ENCODE measurements around the gene DIAPH3. TPM values are rescaled to one million over a fixed set of nuclear protein-coding genes. Genes with fewer than 3 reads are reported as not detected.
"Not testable (repeated sequence)": the region's sequence is repeated elsewhere in the genome, so short reads cannot be mapped to it uniquely, and the experiment has no call there.

DIAPH3 gene
- total RNA-seq, 2 experiments from 2014 or later: 21.7 to 23.2 TPM

DNA sequence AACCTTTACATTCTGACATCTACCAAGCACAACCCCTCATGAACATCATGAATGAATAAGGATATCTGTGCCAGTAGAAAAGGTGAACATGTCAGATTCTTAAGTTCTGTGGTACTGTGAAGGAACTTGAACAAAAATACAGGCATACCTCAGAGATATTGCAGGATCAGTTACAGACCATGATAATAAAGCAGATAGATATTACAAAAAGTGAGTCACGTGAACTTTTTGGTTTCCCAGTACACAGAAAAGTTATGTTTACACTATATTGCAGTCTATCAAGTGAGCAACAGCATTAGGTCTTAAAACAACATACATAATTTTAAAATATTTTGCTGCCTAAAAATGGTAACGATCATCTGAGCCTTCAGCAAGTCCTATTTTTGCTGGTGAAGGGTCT is 101.2 kb downstream of the DIAPH3 start:
- POLR2A ChIA-PET: no interaction called here
- Mint-ChIP-seq H3K4me1 (no peaks in the 10 kb centered on the region), H3K36me3 (ENCODE audit: low read depth) (peaks cover 10% of the 10 kb centered on the region), H3K4me3 (no peak overlapping the region), H3K27me3 (no peaks in the 10 kb centered on the region), H3K27ac (no peak overlapping the region), H3K9me3 (no peaks in the 10 kb centered on the region)
- DNase-seq: no peak
- CTCF ChIA-PET: no interaction called here

DNA sequence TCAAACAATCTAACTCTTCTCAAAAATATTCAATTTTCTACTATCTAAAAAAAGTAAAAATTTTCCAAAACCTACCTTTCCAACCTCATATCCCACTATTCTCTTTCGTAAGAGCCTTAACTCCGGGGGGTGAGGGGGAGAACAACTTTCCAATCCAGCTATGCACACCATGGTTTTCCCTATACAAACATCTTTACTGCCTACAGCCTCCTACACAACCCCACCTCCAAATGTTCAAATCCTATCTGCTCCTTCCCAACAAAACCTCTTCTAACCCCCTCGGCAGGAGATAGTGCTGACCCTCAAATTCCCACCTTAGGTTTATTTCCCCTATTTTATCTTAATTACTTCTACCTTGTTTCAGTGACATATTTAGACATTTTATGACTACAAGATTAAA is 102.0 kb downstream of the DIAPH3 start:
- Mint-ChIP-seq H3K27ac (no peak overlapping the region), H3K27me3 (no peaks in the 10 kb centered on the region), H3K36me3 (ENCODE audit: low read depth) (peaks cover 16% of the 10 kb centered on the region), H3K4me3 (no peak overlapping the region), H3K9me3 (no peaks in the 10 kb centered on the region), H3K4me1 (no peaks in the 10 kb centered on the region)
- CTCF ChIA-PET: no interaction called here
- POLR2A ChIA-PET: no interaction called here
- DNase-seq: no peak

DNA sequence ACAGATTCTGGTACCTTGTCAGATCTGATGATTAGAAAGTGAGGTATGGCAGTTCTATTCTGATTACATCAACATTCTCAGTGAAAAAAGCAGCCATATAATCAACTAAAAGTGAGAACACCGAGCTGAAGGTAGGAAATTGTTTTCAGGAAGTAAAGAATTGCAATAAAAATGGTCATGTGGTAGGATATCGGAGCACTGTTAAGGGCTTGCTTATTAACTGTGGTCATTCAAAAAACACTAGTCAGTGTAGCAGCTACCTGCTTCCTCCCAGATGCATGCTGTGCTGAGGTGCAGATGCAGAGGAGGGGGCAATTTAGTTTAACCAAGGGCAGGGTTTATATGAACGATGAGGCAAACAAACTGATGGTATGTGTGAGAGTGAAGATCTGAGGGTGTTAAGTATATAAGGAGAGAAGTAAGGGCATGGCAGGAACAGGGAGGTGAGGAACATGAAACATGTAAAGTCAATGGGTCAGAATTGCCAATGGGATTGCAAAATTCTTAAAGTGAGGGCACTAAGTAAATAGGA is 111.9 kb downstream of the DIAPH3 start:
- ChIA-PET CTCF (no interaction called here), POLR2A (no interaction called here)
- DNase-seq: no peak
- H3K27ac Mint-ChIP-seq: no peak overlapping the region
- H3K4me1 Mint-ChIP-seq: no peaks in the 10 kb centered on the region
- H3K9me3 Mint-ChIP-seq: no peaks in the 10 kb centered on the region
- H3K27me3 Mint-ChIP-seq: no peaks in the 10 kb centered on the region
- no peak overlapping the region for H3K4me3 Mint-ChIP-seq
- H3K36me3 Mint-ChIP-seq (ENCODE audit: low read depth): peaks cover 10% of the 10 kb centered on the region

DNA sequence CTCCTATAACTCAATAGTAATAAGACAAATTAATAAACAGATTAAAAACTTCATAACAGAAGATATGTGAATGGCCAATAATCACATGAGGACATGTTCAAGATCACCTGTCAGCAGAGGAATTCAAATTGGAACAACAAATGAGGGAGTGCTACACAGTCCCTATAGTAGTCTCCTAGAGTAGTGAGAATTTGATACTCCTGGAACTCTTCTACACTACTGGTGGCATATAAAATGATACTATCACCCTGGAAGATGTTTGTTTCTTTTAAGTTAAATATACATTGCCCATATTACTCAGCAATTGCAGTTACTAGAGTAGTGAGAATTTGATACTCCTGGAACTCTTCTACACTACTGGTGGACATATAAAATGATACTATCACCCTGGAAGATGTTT is 115.4 kb downstream of the DIAPH3 start:
- CTCF ChIA-PET, H3K9me3 Mint-ChIP-seq, DNase-seq, H3K4me1 Mint-ChIP-seq, H3K27me3 Mint-ChIP-seq, H3K4me3 Mint-ChIP-seq, POLR2A ChIA-PET, H3K27ac Mint-ChIP-seq: not testable (repeated sequence)
- H3K36me3 Mint-ChIP-seq (ENCODE audit: low read depth): peaks cover 17% of the 10 kb centered on the region

DNA sequence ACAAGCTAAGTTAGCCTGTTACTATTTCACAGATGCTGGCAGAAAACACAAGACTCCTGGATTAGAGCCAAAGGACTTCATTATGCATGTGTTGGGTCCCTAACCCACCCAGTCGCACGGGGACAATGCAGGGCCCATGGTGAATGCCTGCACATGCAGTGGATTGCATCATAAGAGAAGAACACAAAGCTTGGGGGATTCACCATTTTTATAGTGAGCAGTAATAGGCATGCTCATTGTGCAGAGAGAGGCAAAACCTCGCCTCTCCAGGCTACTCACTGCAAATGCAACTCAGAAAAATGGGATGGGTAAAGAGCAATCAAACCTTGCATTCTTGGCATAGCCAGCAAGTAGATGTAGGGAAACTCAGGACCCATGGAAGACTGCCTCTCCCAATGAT is 115.8 kb downstream of the DIAPH3 start:
- ChIA-PET CTCF (no interaction called here), POLR2A (no interaction called here)
- no peak for DNase-seq
- Mint-ChIP-seq H3K9me3 (no peaks in the 10 kb centered on the region), H3K27me3 (no peaks in the 10 kb centered on the region), H3K36me3 (ENCODE audit: low read depth) (peaks cover 17% of the 10 kb centered on the region), H3K4me1 (no peaks in the 10 kb centered on the region), H3K4me3 (no peak overlapping the region), H3K27ac (no peak overlapping the region)

DNA sequence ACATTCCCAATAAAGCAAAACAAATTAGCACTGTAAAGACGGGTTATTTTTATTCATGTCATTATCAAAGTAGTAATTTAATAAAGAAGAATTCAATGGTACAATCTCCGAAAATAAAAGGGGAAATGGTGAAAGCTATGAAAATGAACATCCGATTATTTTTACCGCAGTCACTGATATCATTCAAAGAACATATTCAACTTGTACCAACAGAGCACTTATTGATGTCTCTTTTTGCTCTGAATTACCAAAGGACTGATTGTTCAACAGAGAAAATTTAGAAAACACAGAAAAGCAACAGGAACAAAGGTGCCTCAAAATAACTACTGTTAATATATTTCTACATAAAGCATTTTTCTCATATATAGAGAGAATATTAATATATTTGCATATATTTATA is 119.4 kb downstream of the DIAPH3 start:
- ChIA-PET CTCF (no interaction called here), POLR2A (no interaction called here)
- H3K36me3 Mint-ChIP-seq (ENCODE audit: low read depth): peaks cover 12% of the 10 kb centered on the region

DNA sequence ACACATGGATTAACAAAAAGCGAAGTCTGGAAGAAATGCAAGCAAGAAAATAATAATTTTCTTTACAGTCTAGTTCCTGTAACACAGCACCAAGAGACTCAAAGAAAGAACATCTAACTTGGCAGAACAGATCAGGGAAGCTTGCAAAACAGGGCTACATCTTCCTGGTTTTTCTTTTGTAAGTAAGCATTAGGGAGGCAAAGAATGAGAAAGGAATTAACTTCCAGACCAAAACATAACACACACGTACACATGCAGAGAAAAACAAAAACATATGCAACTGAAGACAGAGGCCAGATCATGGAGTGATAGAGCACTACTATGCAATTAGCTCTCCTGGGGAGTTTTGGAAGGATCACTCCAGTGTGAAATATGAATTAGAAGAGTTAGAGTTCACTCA is 120.5 kb downstream of the DIAPH3 start:
- Mint-ChIP-seq H3K4me3 (no peak overlapping the region), H3K27me3 (no peaks in the 10 kb centered on the region), H3K9me3 (no peaks in the 10 kb centered on the region), H3K36me3 (ENCODE audit: low read depth) (peaks cover 14% of the 10 kb centered on the region), H3K4me1 (no peaks in the 10 kb centered on the region), H3K27ac (no peak overlapping the region)
- ChIA-PET POLR2A (no interaction called here), CTCF (interaction anchor here (0.6 kb wide), 1 partner anchor 106 kb away, joined by 5 read pairs; no protein-coding TSS in a partner anchor)
- no peak for DNase-seq

More for the DNA sequence above, 119.4 kb downstream of the DIAPH3 start:
- Mint-ChIP-seq H3K9me3 (no peaks in the 10 kb centered on the region), H3K4me3 (no peak overlapping the region), H3K27me3 (no peaks in the 10 kb centered on the region), H3K27ac (no peak overlapping the region), H3K4me1 (no peaks in the 10 kb centered on the region)
- DNase-seq: no peak

DNA sequence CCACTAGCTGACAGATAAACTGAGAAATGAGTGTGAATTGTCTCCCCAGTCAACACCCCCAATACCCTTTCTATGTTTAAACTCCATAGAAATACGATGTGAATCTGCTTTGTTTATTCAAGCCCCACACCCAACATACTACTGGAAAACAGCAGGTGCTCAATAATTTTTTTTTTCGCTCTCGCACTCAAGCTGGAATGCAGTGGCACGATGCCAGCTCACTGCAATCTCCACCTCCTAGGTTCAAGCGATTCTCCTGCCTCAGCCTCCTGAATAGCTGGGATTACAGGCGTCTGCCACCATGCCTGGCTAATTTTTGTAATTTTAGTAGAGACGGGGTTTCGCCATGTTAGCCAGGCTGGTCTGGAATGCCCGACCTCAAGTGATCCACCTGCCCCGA is 123.1 kb downstream of the DIAPH3 start:
- H3K36me3 Mint-ChIP-seq (ENCODE audit: low read depth); DNase-seq; H3K27ac Mint-ChIP-seq; H3K9me3 Mint-ChIP-seq; H3K4me3 Mint-ChIP-seq; H3K27me3 Mint-ChIP-seq; CTCF ChIA-PET; POLR2A ChIA-PET; H3K4me1 Mint-ChIP-seq: not testable (repeated sequence)

DNA sequence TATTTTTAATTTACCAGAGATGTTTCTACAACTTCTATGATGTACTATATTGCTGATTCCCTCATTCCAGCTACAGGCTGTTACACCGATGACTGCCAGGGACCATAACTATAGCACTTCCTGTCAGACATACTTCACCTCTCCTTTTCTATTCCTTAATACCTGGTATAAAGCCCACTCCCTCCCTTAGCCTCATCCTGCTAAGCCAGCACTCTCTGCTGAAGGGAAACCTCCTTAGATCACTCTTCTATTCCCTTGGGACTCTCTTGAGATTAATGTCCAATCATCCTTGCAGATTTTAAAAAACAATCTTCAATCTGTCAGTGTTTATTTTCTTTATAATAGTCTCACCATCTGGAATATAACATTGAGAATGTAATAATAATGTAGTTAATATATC is 127.9 kb downstream of the DIAPH3 start:
- Mint-ChIP-seq H3K9me3 (no peaks in the 10 kb centered on the region), H3K36me3 (ENCODE audit: low read depth) (peaks cover 14% of the 10 kb centered on the region), H3K27me3 (no peaks in the 10 kb centered on the region), H3K4me3 (no peak overlapping the region), H3K27ac (no peak overlapping the region), H3K4me1 (no peaks in the 10 kb centered on the region)
- POLR2A ChIA-PET: no interaction called here
- CTCF ChIA-PET: no interaction called here
- no peak for DNase-seq

DNA sequence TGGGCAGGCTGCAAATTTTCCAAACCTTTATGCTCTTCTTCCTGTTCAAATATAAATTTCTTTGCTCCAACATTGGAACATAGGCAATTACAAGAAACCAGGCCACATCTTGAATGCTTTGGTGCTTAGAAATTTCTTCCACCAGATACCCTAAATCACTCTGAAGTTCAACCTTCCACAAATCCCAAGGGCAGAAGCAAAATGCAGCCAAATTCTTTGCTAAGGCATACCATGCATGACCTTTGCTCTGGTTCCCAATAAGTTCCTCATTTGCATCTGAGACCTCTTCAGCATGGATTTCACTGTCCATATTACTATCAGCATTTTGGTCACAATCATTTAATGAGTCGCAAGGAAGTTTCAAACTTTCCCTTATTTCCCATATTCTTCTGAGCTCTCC is 130.9 kb downstream of the DIAPH3 start:
- H3K4me3 Mint-ChIP-seq: no peak overlapping the region
- H3K4me1 Mint-ChIP-seq: no peaks in the 10 kb centered on the region
- H3K27me3 Mint-ChIP-seq: no peaks in the 10 kb centered on the region
- no peaks in the 10 kb centered on the region for H3K9me3 Mint-ChIP-seq
- no peak for DNase-seq
- peaks cover 21% of the 10 kb centered on the region for H3K36me3 Mint-ChIP-seq (ENCODE audit: low read depth)
- ChIA-PET CTCF (no interaction called here), POLR2A (no interaction called here)
- H3K27ac Mint-ChIP-seq: no peak overlapping the region

DNA sequence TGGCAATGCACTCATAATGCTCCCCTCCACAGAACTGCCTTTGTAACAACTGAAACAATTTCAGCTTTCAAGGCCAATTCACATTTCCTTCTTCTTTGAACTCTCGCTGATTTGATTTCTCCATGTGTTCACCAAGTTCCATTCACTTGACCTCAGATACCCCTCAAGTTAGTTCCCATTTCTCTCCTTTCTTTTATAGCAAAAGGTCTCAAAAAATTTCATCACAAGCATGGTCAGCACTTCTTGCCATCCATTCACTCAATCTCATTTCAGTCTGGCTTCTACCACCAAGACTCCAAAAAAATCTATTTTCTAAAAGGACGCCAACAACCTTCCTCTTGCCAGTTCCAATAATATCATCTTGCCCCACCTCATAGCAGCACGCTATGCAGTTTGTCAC is 135.7 kb downstream of the DIAPH3 start:
- no peak for DNase-seq

DNA sequence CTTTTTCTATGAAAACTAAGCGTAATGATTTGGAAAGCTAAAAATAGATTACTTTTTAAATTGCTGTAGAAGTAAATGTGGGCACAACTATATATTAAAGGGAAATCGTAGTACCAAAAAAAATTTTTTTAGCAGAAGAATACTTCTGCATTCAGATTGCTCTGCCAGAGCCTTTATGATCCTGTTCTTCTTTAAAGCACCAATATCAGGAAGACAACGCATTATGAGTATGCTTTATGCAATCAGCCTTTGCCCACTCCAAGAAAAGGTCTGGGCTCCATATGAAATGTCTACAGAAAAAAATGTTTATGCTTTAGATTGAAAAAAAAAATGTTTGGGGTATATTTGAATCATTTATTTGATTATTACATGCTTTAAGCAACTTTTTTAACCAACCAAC is 137.4 kb downstream of the DIAPH3 start:
- Mint-ChIP-seq H3K27me3 (no peaks in the 10 kb centered on the region), H3K4me3 (no peak overlapping the region), H3K4me1 (peaks cover 3% of the 10 kb centered on the region), H3K9me3 (peaks cover 5% of the 10 kb centered on the region), H3K27ac (no peak overlapping the region), H3K36me3 (ENCODE audit: low read depth) (peaks cover 25% of the 10 kb centered on the region)
- CTCF ChIA-PET: no interaction called here
- POLR2A ChIA-PET: no interaction called here
- no peak for DNase-seq

More for the DNA sequence above, 135.7 kb downstream of the DIAPH3 start:
- H3K9me3 Mint-ChIP-seq: peaks cover 5% of the 10 kb centered on the region
- no peak overlapping the region for H3K4me3 Mint-ChIP-seq
- peaks cover 31% of the 10 kb centered on the region for H3K36me3 Mint-ChIP-seq (ENCODE audit: low read depth)
- H3K27ac Mint-ChIP-seq: no peak overlapping the region
- CTCF ChIA-PET: no interaction called here
- POLR2A ChIA-PET: no interaction called here
- no peaks in the 10 kb centered on the region for H3K4me1 Mint-ChIP-seq
- H3K27me3 Mint-ChIP-seq: no peaks in the 10 kb centered on the region

DNA sequence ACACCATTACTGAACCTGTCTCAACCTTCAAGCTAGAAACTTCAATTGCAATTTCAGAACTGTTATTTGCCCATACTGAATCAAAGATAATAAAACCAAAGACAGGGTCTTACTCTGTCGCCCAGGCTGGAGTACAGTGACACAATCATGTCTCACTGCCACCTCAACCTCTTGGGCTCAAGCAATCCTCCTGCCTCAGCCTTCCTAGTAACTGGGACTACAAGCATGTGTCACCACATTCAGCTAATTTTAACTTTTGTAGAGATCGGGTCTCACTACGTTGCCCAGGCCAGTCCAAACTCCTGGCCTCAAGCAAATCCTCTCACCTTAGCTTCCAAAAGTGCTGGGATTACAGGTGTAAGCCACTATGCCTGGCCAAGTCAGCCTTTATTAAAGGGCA is 143.4 kb downstream of the DIAPH3 start:
- DNase-seq: no peak
- H3K36me3 Mint-ChIP-seq (ENCODE audit: low read depth): peaks cover 13% of the 10 kb centered on the region
- no peak overlapping the region for H3K27ac Mint-ChIP-seq
- CTCF ChIA-PET: no interaction called here
- peaks cover 26% of the 10 kb centered on the region for H3K4me1 Mint-ChIP-seq
- H3K4me3 Mint-ChIP-seq: no peak overlapping the region
- H3K9me3 Mint-ChIP-seq: peaks cover 5% of the 10 kb centered on the region
- POLR2A ChIA-PET: no interaction called here
- no peaks in the 10 kb centered on the region for H3K27me3 Mint-ChIP-seq

DNA sequence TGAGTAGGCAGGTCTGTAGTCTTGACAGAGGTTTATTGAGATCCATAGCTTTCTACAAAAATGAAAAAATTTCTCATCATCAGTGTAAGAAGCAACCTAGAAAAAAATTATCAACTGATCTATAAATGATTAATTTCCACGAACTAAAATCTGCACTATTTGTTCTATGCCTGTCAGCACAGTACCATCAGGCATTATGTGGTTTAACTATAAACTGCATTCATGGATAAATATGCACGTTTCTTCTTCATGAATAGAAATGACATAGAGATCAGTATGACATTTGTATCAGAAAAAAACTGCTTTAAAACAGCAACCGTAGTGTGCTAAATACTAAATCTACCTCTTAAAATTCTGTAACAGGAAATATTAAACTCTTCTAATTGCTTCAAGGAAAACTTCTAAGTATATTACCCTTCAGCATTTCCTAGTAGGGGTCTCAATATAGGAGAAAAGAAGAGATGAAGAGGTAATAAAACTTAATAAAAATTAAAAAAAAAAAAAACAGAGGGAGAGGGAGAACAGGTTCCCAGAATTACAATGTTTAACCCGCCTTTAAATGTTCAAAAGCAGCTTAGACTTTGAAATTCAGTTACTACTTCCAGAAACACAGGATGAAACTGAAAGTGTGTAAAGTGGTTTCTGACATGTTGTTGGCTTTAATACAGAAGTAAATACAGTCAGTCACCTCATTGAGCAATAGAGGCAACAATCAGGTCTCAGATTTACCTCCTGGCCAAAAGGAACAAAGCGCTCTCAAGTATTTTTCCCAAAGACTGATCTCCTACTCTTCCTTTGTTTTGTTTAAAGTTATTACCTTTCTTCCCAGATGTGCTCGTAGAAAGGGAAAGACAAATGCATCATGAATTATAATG is 144.4 kb downstream of the DIAPH3 start:
- H3K4me3 Mint-ChIP-seq: peak overlapping the region; percentile 24

More for the DNA sequence above, 144.4 kb downstream of the DIAPH3 start:
- ChIA-PET POLR2A (no interaction called here), CTCF (no interaction called here)
- Mint-ChIP-seq H3K36me3 (ENCODE audit: low read depth) (peaks cover 9% of the 10 kb centered on the region), H3K27ac (peak overlapping the region; percentile 27), H3K4me1 (peaks cover 26% of the 10 kb centered on the region), H3K9me3 (peaks cover 4% of the 10 kb centered on the region), H3K27me3 (no peaks in the 10 kb centered on the region)
- no peak for DNase-seq

Measured in activated CD4-positive, alpha-beta memory T cell treated with anti-CD3 and anti-CD28 coated beads, Interleukin-2, amount 10 ng/mL, durations not matched to agents 7 days and 5 days (primary cell).